ENCODE measurements around the gene MTFP1. TPM values are rescaled to one million over a fixed set of nuclear protein-coding genes. Genes with fewer than 3 reads are reported as not detected.
A peak's percentile ranks its signal among the peaks of the same experiment; 100 is the strongest.

Gene MTFP1
- total and polyA plus RNA-seq, 4 donors: 1.8 to 40.0 (median 25.5) TPM

DNA sequence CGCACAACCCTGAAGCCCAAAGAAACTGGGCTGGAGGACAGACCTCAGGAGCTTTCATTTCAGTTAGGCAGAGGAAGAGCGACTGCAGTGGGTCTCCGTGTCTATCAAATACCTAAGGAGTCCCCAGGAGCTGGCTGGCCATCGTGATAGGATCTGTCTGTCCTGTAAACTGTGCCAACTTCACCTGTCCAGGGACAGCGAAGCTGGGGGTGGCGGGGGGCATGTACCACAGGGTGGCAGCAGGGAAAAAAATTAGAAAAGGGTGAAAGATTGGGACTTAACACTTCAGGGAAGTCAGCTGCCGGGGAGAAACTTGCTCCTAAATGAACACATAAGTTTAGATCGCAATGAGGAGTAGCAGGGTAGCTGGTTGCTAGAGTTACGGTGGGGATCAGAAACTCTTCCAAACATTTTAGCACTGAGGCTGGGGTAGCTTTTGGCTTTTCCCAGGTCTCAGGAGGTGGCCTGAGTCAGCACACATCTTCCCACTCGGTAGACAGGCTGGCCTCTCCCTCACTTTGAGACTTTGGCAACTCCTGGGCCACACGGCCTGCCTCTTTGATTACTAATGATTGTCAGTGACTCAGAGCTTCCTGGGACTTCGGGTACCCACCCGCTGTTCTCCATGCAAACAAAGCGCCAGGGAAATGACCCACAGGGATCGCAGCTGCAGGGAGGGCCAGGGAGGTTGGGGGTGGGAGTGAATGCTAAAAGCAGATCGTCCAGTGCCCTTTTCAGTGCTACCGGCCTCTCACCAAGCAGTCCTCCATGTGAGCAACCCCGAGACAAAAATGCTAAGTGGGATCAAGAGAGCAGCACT lies 2.9 kb upstream of the MTFP1 start:
- peaks cover 11 to 29% (median 17%) of the 10 kb centered on the region in 5 donors for H3K4me1 ChIP-seq (ENCODE audit: control insufficient read depth in 5 of 5, insufficient read depth in 5 of 5, low read length in 5 of 5)
- DNase-seq (peak; percentile 59 to 65 (median 63)), ATAC-seq (ENCODE audit: insufficient read depth, low FRiP score) (peak; percentile 38)
- H3K36me3 ChIP-seq (ENCODE audit: control insufficient read depth in 4 of 4, insufficient read depth in 4 of 4, low read length in 4 of 4): peaks cover 0 to 8% (median 5%) of the 10 kb centered on the region in 4 donors
- H3K27me3 ChIP-seq (ENCODE audit: control insufficient read depth in 3 of 3, insufficient read depth in 3 of 3, low read length in 2 of 3): no peaks in the 10 kb centered on the region
- peak overlapping the region; percentile 15 to 83 for H3K9ac ChIP-seq (ENCODE audit: insufficient read depth in 1 of 2, low read length in 2 of 2)
- no peaks in the 10 kb centered on the region for H3K9me3 ChIP-seq (ENCODE audit: control insufficient read depth in 4 of 4, insufficient read depth in 3 of 4, low read length in 3 of 4)
- TF ChIP-seq, protein P1, sequence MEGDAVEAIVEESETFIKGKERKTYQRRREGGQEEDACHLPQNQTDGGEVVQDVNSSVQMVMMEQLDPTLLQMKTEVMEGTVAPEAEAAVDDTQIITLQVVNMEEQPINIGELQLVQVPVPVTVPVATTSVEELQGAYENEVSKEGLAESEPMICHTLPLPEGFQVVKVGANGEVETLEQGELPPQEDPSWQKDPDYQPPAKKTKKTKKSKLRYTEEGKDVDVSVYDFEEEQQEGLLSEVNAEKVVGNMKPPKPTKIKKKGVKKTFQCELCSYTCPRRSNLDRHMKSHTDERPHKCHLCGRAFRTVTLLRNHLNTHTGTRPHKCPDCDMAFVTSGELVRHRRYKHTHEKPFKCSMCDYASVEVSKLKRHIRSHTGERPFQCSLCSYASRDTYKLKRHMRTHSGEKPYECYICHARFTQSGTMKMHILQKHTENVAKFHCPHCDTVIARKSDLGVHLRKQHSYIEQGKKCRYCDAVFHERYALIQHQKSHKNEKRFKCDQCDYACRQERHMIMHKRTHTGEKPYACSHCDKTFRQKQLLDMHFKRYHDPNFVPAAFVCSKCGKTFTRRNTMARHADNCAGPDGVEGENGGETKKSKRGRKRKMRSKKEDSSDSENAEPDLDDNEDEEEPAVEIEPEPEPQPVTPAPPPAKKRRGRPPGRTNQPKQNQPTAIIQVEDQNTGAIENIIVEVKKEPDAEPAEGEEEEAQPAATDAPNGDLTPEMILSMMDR (IDR thresholded peaks at IDR 0.05; ENCODE audit: control extremely low read depth, extremely low read depth): no peak
- WGBS, 2 donors: 37 to 46% methylated on average over 18 of the region's 18 CpGs
- H3K4me3 ChIP-seq: peak overlapping the region; percentile 67
- H3K27ac ChIP-seq (ENCODE audit: low read depth in 1 of 2, low read length in 1 of 2): peak overlapping the region; percentile 96 to 98

DNA sequence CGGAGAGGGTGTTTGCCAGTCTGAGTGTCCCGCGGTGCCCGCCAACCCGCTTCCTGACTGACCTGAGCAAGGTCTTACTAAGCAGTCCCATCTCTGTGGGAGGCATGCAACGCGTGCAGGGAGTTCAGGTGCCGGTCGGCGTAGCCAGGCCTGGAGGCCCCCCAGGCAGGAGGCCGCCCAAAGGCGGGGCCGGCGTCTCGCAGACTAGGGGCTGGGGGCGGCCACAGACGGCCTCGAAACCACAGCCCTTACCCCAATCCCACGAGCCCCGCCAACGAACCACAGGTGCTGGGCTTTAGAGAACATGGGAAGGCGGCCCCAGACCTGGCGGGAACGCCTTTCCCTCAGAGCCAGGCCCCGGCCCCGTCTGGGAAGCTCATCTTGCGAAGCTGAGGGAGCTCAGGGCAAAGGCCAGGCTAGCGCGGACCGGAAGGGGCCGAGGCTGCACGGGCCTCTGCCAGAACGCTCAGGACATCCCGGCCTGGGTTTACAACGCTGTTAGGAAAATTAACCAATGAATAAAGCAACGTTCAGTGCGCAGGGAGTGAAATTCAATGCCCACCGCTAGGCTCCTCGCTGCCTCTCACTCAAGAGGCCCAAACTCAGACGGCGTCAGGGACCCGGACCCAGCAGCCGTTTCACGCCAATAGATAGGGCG lies 2.1 kb upstream of the MTFP1 start:
- TF ChIP-seq, protein P1 (IDR thresholded peaks at IDR 0.05; ENCODE audit: control extremely low read depth, extremely low read depth): no peak
- Histone ChIP-seq H3K27ac (ENCODE audit: low read depth in 1 of 2, low read length in 1 of 2) (peak overlapping the region; percentile 96 to 98), H3K4me3 (peak overlapping the region; percentile 67), H3K4me1 (ENCODE audit: control insufficient read depth in 5 of 5, insufficient read depth in 5 of 5, low read length in 5 of 5) (peaks cover 11 to 29% (median 17%) of the 10 kb centered on the region in 5 donors), H3K36me3 (ENCODE audit: control insufficient read depth in 4 of 4, insufficient read depth in 4 of 4, low read length in 4 of 4) (peaks cover 0 to 8% (median 3%) of the 10 kb centered on the region in 4 donors), H3K9me3 (ENCODE audit: control insufficient read depth in 4 of 4, insufficient read depth in 3 of 4, low read length in 3 of 4) (no peaks in the 10 kb centered on the region), H3K9ac (ENCODE audit: insufficient read depth in 1 of 2, low read length in 2 of 2) (peak overlapping the region; percentile 15 to 83), H3K27me3 (ENCODE audit: control insufficient read depth in 3 of 3, insufficient read depth in 3 of 3, low read length in 2 of 3) (no peaks in the 10 kb centered on the region)
- 0% methylated on average over 45 of the region's 45 CpGs for WGBS, 2 donors
- DNase-seq (peak in 1 of 3 donors; percentile 56), ATAC-seq (ENCODE audit: insufficient read depth, low FRiP score) (peak; percentile 36)

DNA sequence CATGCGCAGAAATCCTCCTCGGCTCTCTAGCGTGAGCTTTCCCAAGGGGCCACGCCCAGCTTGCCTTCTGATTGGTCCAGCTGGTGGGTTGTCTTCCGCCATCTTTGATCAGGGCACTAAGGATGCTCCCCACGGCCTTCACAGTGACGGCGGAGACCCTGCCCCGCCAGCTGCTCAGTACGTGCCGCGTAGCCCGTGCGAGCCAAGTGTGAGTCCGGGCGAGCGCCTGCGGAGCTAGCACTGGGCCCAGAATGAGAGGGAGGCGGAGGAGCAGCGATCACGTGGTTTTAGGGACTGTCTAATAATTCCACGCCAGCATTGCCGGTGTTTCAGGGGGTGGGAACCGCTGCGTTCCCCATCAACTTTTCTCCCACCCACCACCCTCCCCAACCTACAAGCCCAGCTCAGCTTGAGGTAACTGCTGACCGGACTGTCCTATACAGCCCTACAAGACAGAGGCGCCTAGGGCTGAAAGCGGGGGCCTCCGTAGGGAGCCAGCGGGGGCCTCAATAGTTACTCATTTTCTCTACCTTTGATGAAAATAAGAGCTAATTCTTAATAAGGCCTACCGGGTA lies 1.5 kb upstream of the MTFP1 start:
- DNase-seq (peak; percentile 100), ATAC-seq (ENCODE audit: insufficient read depth, low FRiP score) (peak; percentile 88)
- 1 to 2% methylated on average over 31 of the region's 31 CpGs for WGBS, 2 donors
- Histone ChIP-seq H3K36me3 (ENCODE audit: control insufficient read depth in 4 of 4, insufficient read depth in 4 of 4, low read length in 4 of 4) (peaks cover 0 to 8% (median 1%) of the 10 kb centered on the region in 4 donors), H3K4me3 (peak overlapping the region; percentile 67), H3K27ac (ENCODE audit: low read depth in 1 of 2, low read length in 1 of 2) (peak overlapping the region; percentile 96 to 98), H3K27me3 (ENCODE audit: control insufficient read depth in 3 of 3, insufficient read depth in 3 of 3, low read length in 2 of 3) (no peaks in the 10 kb centered on the region), H3K9me3 (ENCODE audit: control insufficient read depth in 4 of 4, insufficient read depth in 3 of 4, low read length in 3 of 4) (no peaks in the 10 kb centered on the region), H3K4me1 (ENCODE audit: control insufficient read depth in 5 of 5, insufficient read depth in 5 of 5, low read length in 5 of 5) (peaks cover 11 to 29% (median 17%) of the 10 kb centered on the region in 5 donors), H3K9ac (ENCODE audit: insufficient read depth in 1 of 2, low read length in 2 of 2) (peak overlapping the region; percentile 66 to 76)
- TF ChIP-seq, protein P1 (IDR thresholded peaks at IDR 0.05; ENCODE audit: control extremely low read depth, extremely low read depth): no peak

All from lung (tissue), 12 donors.